NCI-H1930 (cell line): ENCODE measurements around the gene TANGO6.
"Not testable (repeated sequence)": the region's sequence is repeated elsewhere in the genome, so short reads cannot be mapped to it uniquely, and the experiment has no call there.

ENCODE experiments used
- DNase-seq, 2 experiments: peaks; one replicate each; lab custom pipeline; 2025; lab: John Stamatoyannopoulos, UW

Gene TANGO6

DNA sequence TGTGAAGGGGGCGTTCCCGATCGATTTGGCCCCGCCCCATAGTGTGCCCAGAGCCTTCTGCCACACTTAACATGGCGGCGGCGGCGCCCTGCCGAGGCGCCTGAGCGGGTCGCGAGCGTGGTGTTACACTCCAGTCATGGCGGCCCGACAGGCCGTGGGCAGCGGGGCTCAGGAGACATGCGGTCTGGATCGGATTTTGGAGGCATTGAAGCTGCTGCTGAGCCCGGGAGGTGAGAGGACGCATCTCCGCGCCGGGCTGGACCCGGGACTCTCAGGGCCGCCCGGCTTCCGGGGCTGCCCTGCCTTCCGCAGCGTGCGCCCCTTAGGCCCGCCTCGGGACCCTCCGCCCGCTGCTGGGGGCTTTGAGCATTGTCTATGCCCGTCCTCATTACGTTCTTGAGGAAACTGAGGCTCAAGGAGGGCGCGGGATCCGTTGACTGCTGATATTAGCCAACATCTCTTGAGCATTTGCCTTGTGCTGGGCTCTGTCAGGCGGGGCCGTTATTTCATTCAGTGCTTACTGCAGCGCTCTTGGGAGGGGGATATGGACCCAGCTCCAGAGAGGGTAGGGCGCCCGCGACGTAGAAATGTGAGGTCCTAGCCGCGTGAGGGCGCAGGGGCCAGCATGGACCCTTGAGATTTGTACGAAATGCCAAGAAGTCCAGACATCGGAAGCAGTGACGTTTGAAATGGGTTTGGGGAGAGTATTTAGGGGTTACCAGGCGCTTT lies at the start of gene TANGO6:
TANGO6 (plus strand) TSS at position 50 of the 729 bp plus-strand sequence; CDS start at position 137, 87 bp downstream.
- DNase-seq, result peak; percentile 56 to 74

DNA sequence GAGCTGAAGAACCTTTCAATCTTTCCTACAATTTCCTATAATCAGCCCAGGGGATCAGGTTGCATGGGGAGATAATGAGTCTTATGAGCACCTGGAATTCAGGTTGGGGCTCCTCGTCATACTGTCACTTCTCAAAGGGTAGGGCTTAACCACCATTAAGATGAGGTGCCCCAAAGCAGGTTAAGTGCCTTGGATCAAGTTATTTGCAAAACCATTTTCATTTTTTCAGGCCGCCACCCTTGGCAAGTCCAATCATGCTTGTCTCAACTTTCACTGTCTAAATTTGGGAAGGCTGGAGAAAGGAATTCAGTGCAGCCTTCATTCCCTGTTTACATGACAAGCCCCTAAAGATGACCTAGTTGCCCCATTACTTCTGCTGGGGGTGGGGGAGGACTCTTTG lies 44.9 kb upstream of the TANGO6 start:
- DNase-seq, result no peak

DNA sequence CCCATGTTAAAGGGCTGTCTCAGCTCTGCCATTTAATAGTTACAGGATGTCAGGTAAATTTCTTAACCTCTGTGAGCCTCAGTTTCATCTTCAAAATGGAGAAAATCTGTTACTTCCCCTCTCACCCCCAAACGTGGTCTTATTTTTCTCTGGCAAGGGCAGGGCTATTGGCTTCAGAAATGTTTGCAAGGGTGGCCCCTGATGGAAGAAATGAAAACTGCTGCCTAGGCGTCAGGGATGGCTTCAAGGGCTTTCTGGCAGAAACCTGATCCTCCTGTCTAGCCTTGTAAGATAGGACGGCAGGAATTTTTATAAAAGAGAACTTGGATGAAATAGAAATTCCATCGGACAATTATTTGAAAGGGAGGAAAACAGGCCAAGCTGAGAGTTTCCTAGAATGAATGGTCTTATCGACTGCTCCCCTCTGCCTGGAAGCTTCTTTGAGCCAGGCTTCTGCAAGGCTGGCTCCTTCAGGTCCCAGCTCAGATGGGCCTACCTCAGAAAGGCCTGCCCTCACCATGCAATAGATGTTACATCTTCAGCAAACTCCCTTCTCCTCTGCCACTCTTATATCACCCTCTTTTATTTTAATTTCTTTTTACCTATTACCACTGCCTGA lies 43.0 kb upstream of the TANGO6 start:
- DNase-seq, result peak; percentile 11 to 12

DNA sequence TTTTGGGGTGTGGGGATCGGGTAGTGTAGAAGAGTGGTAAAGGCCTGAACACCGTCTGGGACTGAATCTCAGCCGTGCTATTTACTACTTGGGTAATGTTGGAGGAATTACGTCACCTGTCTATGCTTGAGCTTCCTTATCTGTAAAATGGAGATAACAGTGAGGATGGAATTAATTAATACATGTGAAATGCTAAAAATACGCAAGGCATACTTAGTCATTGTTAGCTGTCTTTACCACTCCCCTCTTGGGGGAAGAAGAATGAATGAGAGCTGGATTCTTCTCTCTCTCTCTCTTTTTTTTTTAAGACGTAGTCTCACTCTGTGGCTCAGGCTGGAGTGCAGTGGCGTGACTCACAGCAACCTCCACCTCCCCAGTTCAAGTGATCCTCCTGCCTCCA lies 41.1 kb upstream of the TANGO6 start:
- no peak for DNase-seq

DNA sequence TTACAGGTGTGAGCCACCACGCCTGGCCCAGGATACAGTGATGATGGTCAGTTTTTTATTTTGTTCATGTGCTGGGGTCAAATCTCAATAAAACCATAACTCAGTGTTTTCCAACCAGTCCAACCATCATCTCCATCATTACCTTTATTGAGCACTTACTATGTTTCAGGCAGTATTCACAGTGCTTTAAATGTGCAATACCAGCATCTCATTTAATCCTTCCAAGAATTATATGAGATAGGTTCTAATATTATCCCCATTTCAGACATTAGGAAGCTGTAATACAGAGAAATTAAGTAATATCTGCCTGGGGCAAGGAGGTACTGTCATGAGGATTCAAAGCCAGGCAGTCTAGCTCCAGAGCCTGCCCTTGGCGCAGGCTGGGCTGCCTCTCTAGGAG lies 36.9 kb upstream of the TANGO6 start:
- no peak for DNase-seq

DNA sequence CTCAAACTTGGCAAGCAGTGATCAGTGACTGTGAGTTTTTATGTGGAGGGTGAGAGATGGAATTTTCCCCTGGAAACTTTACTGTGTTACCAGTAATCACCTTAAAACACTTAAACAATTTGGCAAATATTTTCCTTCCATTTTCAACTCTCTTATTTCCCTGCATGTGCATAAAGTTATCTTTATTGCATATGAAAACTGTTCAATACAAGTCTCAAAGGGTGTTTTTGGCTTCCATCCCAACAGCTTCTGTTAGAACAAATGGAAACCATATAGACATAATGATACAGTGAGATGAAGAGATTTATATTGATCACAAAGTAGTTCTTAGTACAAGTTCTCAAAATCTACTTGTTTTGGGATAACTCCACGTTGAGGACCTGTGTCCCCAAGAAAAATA lies 36.4 kb upstream of the TANGO6 start:
- DNase-seq, result no peak

DNA sequence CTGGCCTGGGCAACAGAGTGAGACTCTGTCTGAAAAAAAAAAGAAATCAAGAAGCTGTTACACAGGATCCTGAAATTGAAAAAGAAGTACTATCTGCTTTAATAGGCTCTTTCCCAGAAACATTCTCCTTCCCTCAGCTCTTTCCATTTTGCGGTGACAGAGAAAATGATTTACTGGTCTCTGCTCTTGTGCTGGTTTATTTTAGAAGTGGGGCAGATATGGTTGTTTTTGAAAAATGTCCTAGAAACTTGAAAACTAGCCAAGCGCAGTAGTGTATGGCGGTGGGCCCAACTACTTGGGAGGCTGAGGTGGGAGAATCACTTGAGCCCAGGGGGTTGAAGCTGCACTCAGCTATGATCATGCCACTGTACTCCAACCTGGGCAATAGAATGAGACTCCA lies 28.8 kb upstream of the TANGO6 start:
- DNase-seq, result no peak

DNA sequence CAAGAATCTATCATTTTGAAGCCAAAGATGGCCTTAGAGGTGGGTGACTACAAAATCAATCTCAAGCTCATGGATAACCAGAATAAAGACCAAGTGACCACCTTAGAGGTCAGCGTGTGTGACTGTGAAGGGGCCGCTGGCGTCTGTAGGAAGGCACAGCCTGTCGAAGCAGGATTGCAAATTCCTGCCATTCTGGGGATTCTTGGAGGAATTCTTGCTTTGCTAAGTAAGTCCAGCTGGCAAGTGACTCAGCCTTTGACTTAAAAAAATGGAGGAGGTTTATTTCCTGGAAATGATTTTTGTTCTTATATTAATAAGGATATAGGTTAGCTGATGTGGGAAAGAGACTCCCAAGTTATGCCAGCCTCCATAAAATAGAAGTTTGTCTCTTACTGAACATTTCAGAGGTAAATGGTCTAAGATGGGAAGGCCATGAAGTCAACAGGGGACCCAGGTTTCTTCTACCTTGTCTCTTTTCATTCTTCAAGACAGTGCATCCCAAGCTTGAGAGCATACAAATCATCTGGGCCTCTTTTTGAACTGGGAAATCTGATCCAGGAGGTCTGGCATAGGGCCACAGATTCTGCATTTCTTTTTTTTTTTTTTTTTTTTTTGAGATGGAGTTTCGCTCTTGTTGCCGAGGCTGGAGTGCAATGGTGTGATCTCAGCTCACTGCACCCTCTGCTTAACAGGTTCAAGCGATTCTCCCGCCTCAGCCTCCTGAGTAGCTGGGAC lies 19.8 kb upstream of the TANGO6 start:
- no peak for DNase-seq

DNA sequence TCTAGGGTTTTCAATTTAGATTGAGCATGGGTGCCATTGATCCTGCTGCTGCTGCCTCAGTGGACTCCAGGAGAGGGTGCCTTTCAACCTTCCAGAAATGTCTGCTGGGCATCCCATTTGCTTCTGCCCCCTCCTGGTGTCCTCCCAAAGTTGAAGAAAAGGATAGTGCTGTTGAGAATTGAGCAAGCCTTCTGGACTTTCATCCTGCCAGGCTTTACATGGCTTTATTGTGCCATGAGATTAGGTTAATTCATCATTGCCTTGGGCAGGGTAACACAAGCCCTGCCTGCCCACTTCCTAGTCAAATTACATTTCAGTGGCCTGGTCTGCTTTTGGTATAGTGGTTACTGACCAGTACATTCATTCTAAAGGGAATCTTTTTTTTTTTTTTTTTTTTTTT lies 17.9 kb upstream of the TANGO6 start:
- DNase-seq, result no peak

DNA sequence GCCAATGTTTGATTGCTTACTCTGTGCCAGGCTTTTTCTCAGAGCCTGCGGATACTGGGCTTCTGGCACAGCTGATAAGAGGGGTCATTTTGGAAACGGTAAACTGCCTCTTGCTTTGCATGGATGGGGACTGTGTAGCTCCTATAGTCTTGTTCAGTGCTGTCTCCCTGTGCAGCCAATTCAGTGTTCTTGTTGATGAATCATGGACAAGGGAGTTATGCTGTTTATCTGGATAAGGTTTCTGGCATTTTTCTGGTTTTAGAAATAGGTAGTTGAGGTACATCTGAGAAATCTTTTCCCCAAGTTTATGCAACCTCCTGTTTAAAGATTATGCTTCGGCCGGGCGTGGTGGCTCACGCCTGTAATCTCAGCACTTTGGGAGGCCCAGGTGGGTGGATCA lies 16.7 kb upstream of the TANGO6 start:
- no peak for DNase-seq

DNA sequence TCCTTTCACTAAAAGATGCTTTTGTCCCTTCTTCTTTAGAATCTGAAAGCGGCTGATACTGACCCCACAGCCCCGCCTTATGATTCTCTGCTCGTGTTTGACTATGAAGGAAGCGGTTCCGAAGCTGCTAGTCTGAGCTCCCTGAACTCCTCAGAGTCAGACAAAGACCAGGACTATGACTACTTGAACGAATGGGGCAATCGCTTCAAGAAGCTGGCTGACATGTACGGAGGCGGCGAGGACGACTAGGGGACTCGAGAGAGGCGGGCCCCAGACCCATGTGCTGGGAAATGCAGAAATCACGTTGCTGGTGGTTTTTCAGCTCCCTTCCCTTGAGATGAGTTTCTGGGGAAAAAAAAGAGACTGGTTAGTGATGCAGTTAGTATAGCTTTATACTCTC lies 10.1 kb upstream of the TANGO6 start:
- no peak for DNase-seq

DNA sequence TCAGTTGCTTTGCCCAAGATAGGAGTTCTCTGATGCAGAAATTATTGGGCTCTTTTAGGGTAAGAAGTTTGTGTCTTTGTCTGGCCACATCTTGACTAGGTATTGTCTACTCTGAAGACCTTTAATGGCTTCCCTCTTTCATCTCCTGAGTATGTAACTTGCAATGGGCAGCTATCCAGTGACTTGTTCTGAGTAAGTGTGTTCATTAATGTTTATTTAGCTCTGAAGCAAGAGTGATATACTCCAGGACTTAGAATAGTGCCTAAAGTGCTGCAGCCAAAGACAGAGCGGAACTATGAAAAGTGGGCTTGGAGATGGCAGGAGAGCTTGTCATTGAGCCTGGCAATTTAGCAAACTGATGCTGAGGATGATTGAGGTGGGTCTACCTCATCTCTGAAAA lies 8.8 kb upstream of the TANGO6 start:
- no peak for DNase-seq

DNA sequence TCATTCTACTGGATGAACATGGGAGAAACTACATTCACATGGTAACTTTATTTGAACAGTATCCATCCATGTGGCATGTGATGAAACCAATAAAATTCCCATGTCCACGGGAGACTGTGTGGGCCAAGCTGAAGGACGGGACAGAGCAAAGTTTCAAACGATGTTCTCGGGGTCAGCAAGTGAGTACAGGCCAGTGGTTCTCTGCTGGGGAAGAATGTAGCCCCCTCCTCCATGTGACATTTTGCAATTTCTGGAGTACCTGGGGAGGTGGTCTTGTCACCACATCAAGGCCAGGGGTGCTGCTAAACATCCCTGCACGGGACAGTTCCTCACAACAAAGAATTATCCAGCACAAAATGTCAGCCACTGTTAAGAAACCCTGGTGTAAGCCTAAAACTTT lies 7.4 kb upstream of the TANGO6 start:
- no peak for DNase-seq

DNA sequence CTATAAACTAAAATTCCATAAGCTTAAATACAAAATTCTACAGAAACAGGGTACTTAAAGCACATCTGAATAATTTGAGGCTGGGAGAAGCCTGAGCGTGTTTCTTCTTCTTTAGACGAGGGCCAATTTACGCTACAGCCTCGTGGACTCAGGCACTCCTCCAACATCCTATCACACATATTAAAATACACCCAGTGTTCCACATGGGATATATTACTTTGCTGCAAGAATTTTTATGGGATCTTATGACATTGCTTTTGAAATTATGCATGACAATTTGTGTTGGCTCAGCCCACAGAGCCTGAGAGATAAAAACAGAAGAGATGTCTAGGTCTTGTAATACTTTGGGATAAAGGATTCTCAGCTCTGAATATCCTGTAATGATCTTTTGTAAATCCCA lies 3.5 kb upstream of the TANGO6 start:
- no peak for DNase-seq

DNA sequence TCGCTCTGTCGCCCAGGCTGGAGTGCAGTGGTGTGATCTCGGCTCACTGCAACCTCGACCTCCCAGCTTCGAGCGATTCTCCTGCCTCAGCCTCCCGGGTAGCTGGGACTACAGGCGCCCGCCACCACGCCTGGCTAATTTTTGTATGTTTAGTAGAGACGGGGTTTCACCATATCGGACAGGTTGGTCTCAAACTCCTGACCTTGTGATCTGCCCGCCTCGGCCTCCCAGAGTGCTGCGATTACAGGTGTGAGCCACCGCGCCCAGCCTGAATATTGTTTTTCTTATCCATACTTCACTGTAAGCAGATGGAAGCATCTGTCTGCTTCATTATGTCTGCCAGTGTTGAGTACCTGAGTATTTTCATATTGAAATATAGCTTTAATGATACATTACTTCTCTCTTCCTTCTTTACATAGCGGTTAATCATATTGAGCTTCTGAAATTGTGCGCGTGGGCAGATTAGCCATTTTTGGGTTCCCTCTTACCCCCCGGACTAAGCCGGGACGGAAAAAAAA lies 308 bp upstream of the TANGO6 start:
- not testable (repeated sequence) for DNase-seq

DNA sequence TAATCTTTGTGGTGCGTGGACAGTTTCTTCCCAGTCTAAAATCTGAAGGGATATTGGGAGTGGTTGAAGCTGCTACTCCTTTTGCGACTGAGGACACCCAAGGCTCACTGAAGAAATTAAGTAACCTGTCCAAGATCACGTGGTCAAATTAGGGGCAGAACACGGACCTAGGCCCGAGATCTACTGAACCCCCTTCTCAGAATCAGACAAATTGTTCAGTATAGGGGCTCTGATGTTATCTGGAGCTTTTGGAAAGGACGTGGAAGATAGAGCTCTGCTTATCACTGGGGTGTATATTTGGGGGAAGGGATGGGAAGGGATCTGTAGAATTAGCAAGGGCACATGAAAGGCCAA lies 857 bp downstream of the TANGO6 start:
- DNase-seq, result no peak

DNA sequence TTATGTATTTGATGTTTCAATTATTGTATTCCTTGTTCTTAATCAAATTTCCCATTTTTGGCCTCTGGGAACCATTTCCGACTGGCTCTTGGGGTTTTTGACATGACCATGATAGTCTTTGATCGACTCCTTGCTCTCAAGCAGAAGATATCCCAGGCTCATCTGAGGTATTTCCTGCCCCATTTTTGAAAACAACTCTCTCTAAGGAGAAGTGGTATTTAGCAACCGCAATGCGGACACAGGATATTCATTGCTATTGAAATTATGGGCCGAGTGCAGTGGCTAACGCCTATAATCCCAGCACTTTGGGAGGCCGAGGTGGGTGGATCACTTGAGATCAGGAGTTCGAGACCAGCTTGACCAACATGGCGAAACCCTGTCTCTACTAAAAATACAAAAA lies 5.5 kb downstream of the TANGO6 start:
- no peak for DNase-seq

DNA sequence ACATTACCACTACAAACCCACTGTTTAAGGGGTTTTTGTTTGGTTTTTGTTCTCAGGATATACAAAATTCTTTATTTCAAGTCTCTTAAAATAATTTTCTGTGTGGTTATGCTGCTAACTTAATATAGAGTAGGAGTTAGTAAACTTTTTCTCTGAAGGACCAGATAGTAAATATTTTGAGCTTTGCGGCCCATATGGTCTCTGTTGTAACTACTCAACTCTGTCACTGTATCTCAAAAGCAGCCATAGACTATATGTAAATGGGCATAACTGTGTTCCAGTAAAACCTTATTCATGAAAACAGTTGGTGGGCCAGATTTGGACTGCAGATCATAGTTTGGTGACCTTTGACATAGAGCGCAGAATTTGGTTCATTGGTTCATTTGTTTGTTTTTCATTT lies 7.2 kb downstream of the TANGO6 start:
- DNase-seq, result no peak

DNA sequence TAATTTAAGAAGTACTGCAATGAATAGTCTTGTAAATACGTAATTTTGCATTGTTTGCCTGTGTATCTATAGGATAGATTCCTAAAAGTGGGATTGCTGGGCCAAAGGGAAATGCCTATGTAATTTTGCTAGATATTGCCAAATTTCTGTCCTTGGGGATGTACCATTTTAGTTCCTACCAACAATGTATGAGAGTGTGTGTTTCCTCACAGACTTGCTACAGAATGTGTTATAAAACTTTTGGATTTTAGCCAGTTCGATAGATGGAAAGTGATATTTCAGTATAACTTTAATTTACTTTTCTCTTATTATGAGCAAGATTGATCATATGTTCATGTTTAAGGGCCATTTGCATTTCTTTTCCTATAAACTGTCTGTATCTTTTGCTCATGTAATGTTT lies 8.3 kb downstream of the TANGO6 start:
- DNase-seq, result no peak

DNA sequence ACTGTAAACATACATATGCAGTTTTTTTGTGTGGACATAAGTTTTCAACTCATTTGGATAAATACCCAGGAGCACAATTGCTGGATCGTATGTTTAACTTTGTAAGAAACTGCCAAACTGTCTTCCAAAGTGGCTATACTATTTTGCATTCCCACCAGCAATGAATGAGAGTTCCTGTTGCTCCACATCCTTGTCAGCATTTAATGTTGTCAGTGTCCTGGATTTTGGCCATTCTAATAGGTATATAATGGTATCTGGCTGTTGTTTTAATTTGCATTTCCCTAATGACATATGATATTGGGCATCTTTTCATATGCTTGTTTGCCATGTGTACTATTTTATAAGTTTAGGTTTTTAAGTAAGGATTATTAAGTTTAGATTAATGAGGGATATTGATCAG lies 14.1 kb downstream of the TANGO6 start:
- DNase-seq, result no peak

DNA sequence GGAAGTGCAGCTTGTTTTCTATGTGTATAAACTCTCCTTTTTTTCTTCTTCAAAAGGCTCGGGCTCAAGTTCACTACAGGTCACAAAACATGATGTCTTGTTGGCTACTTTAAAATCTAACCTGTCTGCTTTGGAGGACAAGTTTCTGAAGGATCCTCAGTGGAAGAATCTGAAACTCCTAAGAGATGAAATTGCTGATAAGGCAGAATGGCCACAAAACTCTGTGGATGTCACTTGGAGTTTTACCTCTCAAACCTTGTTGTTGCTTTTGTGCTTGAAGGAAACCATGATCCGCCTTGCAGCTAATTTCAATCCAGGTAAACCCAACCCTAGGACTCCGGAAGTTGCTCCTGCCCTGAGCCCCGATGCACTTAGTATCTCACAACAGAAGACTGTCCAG lies 16.5 kb downstream of the TANGO6 start:
- no peak for DNase-seq

DNA sequence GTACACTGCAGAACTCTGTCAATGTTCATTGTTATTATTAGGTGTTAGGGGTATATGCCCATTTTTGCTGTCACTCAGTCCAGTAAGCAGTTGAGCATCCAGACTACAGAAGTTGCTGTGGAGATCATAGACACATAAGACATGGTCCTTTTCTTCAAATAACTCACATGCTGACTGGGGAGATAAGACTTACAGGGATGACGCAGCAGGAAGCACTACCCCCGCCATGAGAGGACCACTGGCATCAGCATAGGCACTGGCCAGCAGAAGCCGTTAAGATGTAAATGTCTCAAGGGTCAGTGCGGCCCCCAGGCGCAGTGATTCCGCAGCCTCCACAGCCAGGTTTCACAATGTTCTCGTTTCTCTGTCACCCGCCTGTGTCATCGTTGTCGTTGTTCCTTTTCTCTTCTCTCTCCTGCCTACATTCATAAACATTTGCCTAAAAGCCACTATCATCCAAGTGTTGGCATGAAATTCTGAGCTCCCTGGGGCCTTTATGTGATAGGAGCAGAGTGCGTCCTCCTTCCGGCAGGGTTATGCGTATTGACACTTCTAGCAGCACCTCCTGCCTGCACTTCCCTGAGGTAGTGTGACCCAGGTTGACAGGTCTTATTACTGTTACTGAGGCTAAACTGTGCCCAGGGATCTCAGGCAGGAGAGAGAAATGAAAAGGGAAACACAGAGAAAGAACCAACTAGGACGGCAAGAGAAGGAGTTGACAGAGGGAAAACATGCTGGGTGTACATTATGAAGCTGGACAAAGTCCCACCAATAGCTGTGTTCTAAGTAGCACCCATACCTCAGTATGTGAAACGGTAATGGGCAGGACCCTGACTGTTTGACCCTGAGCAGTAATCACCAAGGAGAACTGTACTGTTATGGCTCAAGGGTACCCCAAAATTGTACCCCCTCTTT lies 17.9 kb downstream of the TANGO6 start:
- no peak for DNase-seq
